Measurements from ENCODE around the gene E4F1. TPM values are rescaled to one million over a fixed set of nuclear protein-coding genes. Genes with fewer than 3 reads are reported as not detected.
A peak's percentile ranks its signal among the peaks of the same experiment; 100 is the strongest.

Gene E4F1
- total and polyA plus RNA-seq, 9 of the 15 experiments (the other 6 are each of a cell fraction or from before 2014, with no cell fraction given) = 0.48 to 94.9 (median 20.4) TPM

DNA sequence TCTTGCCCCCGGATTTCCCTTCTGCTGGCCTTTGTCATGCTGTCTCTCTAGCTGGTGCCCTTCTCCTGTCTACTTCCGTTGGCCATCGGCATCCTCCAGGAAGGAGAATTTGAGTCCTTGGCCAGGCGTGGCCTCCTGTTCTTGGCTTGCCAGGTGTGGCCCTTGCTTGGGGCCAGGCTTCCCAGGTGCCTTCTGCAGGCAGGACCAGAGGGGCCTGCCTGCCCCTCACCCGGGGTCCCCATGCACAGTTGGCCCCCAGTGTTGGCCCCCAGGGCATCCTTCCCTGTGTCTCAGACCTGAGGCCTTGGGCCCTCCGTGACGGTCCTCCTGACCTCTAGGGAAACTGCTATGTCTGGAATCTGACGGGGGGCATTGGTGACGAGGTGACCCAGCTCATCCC lies 15.5 kb upstream of the E4F1 start:
- no peak for DNase-seq (ENCODE audit: extremely low read depth in 1 of 4, low spot score in 3 of 4)
- peaks cover 13% of the 10 kb centered on the region for H4K20me1 ChIP-seq (replicated peaks; ENCODE audit: control insufficient read depth, insufficient read depth, low read length)
- peak overlapping the region in 1 of 2 experiments; percentile 96; a peak in 2 of 4 replicates for H3K9ac ChIP-seq (ENCODE audit: insufficient read depth in 1 of 2, low read depth in 2 of 2, low read length in 2 of 2)
- TF ChIP-seq CUX1 (CRISPR knock-in tag; IDR thresholded peaks at IDR 0.05) = no peak
- TF ChIP-seq MCM2 (IDR thresholded peaks at IDR 0.05; ENCODE audit: low read depth) = no peak
- no peak for TF ChIP-seq KAT8 (IDR thresholded peaks at IDR 0.05; ENCODE audit: low read depth)
- TF ChIP-seq TAL1 (IDR thresholded peaks at IDR 0.05) = no peak
- TF ChIP-seq ZNF77 (CRISPR knock-in tag; IDR thresholded peaks at IDR 0.05) = no peak
- no peak for TF ChIP-seq THRAP3 (IDR thresholded peaks at IDR 0.05; ENCODE audit: borderline replicate concordance)
- TF ChIP-seq ZNF121 (CRISPR knock-in tag; conservative IDR thresholded peaks at IDR 0.05) = no peak
- TF ChIP-seq ELK1 (CRISPR knock-in tag; IDR thresholded peaks at IDR 0.05) = no peak
- ChIA-PET POLR2A (interaction anchor here (0.9 to 1.3 kb wide), 3 partner anchors 8 to 52 kb away, joined by 3 to 4 read pairs (median 3); partner anchors contain the start of gene TRAF7), CTCF (ENCODE audit: low intra/inter-chr PET ratio) (no interaction called here)
- in situ Hi-C loops (cut with MboI) (no loop called here), intact Hi-C loops (cut with micrococcal nuclease) (no loop called here)
- WGBS (ENCODE audit: insufficient coverage, low coverage, missing lambda C conversion rate) = 99% methylated on average over 8 of the region's 9 CpGs
- no peak for ATAC-seq
- H3K27me3 ChIP-seq (ENCODE audit: control insufficient read depth in 2 of 2, insufficient read depth in 2 of 2, low read length in 2 of 2) = no peaks in the 10 kb centered on the region
- no peak overlapping the region for H3K4me3 ChIP-seq
- H3K36me3 ChIP-seq (ENCODE audit: control insufficient read depth, insufficient read depth, low read length) = peaks cover 52% of the 10 kb centered on the region; the same call in 2 of the 3 replicates
- no peak for FAIRE-seq
- H2AFZ ChIP-seq (ENCODE audit: low read depth, low read length) = no peak overlapping the region
- H3K9me3 ChIP-seq (replicated peaks; ENCODE audit: control insufficient read depth, insufficient read depth, low read depth, low read length) = no peaks in the 10 kb centered on the region
- no peak overlapping the region for H3K4me2 ChIP-seq (ENCODE audit: insufficient read depth, low read length)
- peaks cover 57% of the 10 kb centered on the region for H3K79me2 ChIP-seq (ENCODE audit: control insufficient read depth, insufficient read depth, low read length)
- H3K4me1 ChIP-seq (replicated peaks in 1 of 2; ENCODE audit: control insufficient read depth in 2 of 2, insufficient read depth in 2 of 2, low read length in 2 of 2) = peaks cover 28 to 87% of the 10 kb centered on the region in 2 experiments
- no peaks in the 10 kb centered on the region for H3K9me1 ChIP-seq (ENCODE audit: control insufficient read depth, insufficient read depth, low read length)
- no TSS peak for BruUV-seq (replicated peaks)
- no peak overlapping the region for H3K27ac ChIP-seq (ENCODE audit: extremely low read depth, low read depth, low read length)

All from K562 (cell line).